ENCODE data around the gene IKBKG. TPM values are rescaled to one million over a fixed set of nuclear protein-coding genes. Genes with fewer than 3 reads are reported as not detected.
"Not testable (repeated sequence)": the region's sequence is repeated elsewhere in the genome, so short reads cannot be mapped to it uniquely, and the experiment has no call there.

Gene IKBKG, protein sequence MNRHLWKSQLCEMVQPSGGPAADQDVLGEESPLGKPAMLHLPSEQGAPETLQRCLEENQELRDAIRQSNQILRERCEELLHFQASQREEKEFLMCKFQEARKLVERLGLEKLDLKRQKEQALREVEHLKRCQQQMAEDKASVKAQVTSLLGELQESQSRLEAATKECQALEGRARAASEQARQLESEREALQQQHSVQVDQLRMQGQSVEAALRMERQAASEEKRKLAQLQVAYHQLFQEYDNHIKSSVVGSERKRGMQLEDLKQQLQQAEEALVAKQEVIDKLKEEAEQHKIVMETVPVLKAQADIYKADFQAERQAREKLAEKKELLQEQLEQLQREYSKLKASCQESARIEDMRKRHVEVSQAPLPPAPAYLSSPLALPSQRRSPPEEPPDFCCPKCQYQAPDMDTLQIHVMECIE
- total RNA-seq: 10 to 100 TPM; 34.2 to 35.0 TPM

DNA sequence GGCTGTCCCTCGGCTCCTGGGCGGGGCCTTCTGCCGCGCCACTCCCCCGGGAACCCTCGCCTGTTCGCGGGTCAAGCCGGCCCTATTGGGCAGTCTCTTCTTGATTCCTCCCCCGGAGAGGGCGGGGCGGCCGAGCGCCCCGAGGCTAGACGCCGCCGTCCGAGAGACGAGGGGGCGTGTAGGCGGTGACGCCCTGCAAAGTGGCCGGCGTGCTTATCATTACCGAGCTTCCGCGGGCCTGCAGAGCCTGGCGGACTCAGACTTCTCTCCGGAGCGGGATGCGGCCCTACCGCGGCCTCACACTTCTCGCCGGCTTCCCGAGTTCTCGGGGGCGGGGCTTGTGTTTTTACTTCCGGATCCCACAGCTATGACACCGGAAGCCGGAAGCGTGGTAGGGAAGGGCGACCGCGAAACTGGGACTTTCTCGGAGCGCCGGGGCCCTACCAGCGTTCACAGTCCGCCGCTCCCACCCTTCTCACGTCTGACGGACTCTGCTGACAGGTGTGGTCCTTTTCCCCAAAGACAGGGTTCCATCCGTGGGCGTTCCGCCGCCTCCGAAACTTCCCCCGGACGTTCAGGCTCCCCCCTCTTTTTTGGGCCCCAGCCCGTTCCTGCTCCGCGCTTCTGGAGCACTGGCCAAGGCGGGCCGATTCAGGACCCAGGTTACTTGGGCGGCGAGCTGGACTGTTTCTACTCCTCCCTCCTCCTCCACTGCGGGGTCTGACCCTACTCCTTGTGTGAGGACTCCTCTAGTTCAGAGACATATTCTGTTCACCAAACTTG lies at the start of gene IKBKG:
Gene IKBKG, plus strand, starts transcription at position 376 of the 783 bp plus-strand sequence. CDS start 4,383 bp downstream, outside the sequence.
- ATAC-seq (peak; percentile 86 to 89), DNase-seq (ENCODE audit: low spot score in 2 of 2) (peak; percentile 88 to 95)
- Mint-ChIP-seq H3K36me3 (peaks cover 11 to 19% of the 10 kb centered on the region in 2 donors), H3K9me3 (no peaks in the 10 kb centered on the region), H3K27ac (peak within 1 kb of the TSS; percentile 97 to 99)

DNA sequence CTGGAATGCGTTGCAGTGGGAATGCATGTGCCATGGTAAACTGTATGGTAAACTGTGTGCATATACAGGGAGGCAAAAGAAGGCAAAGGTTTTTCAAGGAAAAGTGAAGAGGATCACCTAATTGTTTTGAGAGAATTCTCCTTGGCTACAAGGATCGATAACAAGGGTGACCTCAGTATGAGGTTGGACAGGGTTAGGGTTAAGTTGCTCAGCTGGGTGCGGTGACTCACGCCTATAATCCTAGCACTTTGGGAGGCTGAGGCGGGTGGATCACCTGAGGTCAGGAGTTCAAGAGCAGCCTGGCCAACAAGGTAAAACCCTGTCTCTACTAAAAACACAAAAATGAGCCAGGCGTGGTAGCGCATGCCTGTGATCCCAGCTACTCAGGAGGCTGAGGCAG lies 46.0 kb upstream of the IKBKG start:
- peak in 1 of 2 donors; percentile 16 for ATAC-seq
- H3K36me3 Mint-ChIP-seq; H3K9me3 Mint-ChIP-seq; H3K27ac Mint-ChIP-seq; DNase-seq (ENCODE audit: low spot score in 2 of 2): not testable (repeated sequence)

DNA sequence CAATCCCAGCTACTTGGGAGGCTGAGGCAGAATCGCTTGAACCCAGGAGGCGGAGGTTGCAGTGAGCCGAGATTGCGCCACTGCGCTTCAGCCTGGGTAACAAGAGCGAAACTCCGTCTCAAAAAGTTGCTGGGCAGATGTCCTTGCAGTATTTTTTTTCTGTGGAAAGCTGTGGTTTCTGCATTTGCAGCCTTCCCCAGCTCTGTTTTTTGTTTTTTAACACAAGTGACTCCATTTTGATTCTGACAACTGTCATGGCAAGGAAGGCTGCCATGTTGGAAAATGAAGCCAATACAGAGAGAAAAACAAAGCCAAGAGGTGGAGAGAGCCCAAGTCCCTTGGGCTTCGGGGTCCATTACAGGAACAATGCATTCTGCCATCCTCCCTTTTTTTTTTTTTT lies 45.3 kb upstream of the IKBKG start:
- DNase-seq (ENCODE audit: low spot score in 2 of 2) (no peak), ATAC-seq (no peak)
- Mint-ChIP-seq H3K27ac (no peak overlapping the region), H3K9me3 (no peaks in the 10 kb centered on the region), H3K36me3 (no peaks in the 10 kb centered on the region)

DNA sequence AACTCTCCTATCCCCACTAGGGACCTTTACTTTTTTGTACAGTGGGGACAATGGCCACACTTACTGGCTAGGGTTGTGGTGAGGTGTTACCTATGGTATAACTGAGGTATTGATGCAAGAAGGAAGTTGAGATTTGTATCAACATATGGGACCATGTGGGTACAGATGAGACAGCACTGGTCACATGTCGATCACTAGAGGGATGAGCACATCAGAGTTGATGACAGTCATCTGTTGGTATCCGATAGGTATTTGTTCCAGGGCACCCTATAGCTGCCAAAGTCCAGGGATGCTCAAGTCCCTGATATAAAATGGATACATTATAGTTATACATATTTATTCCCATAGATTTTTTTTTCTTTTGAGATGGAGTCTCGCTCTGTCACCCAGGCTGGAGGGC lies 44.4 kb upstream of the IKBKG start:
- DNase-seq (ENCODE audit: low spot score in 2 of 2): no peak
- no peaks in the 10 kb centered on the region for H3K36me3 Mint-ChIP-seq
- no peak overlapping the region for H3K27ac Mint-ChIP-seq
- peak in 1 of 2 donors; percentile 26 for ATAC-seq
- no peaks in the 10 kb centered on the region for H3K9me3 Mint-ChIP-seq

DNA sequence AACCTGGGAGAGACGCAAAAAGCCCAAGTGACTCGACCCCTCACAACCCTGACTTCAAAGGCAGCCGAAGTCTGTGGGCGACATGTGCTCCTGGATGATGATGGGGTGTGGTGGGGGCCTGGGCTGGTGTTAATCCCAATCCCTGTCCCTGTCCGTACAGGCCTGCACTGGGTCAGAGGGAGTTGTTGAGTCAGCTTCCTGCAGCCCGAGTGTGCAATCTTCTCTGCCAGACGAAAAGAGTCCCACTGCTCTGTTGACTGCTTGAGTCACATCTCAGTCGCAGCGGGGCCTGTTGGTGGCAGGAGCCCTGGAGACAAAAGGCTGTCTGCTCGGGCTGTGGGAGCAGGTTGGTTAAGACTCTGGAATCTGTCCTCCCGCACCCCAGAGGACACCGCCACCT lies 41.7 kb upstream of the IKBKG start:
- DNase-seq (ENCODE audit: low spot score in 2 of 2): no peak
- Mint-ChIP-seq H3K27ac (no peak overlapping the region), H3K36me3 (peaks cover 7 to 10% of the 10 kb centered on the region in 2 donors), H3K9me3 (no peaks in the 10 kb centered on the region)
- no peak for ATAC-seq

DNA sequence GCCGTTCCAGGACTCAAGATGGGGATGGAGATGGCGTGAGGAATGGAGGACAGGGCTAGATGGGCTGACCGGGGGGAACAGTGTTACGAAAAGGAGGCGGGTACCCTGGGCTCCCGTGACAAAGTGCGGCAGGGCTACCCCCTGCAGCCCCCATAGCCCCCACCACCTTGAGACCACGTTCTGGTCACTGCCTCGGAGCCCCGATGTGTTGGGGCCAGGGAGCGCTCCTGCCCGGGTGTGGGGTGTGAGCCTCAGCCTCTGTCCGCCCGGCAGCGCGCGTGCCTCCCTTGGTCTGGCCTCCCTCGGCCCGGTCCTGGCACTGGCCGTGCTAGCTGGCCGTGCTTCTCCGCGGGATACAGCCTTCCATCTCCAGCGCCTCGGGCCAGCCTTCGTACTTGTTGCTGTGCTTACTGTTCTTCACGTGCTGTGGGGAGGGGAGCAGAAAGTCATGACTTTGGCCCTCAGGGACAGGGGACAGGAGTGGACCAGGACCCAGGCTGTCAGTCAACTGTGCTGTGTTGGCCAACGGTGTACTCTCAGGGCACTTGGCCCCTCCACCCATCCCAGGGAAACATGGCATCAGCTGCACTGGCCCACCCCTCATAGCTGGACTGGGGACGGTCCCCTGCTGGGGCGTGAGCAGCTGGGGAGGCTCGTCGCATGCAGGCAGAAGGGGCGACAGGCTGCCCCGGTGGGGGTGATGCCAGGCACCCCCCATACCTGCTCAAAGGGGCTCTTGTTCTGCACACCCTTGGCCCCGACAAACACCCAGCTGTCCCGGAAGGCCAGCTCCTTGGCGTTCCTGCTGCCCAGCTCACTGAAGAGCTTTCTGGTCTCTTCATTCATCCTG lies 40.7 kb upstream of the IKBKG start:
- no peak for DNase-seq (ENCODE audit: low spot score in 2 of 2)

DNA sequence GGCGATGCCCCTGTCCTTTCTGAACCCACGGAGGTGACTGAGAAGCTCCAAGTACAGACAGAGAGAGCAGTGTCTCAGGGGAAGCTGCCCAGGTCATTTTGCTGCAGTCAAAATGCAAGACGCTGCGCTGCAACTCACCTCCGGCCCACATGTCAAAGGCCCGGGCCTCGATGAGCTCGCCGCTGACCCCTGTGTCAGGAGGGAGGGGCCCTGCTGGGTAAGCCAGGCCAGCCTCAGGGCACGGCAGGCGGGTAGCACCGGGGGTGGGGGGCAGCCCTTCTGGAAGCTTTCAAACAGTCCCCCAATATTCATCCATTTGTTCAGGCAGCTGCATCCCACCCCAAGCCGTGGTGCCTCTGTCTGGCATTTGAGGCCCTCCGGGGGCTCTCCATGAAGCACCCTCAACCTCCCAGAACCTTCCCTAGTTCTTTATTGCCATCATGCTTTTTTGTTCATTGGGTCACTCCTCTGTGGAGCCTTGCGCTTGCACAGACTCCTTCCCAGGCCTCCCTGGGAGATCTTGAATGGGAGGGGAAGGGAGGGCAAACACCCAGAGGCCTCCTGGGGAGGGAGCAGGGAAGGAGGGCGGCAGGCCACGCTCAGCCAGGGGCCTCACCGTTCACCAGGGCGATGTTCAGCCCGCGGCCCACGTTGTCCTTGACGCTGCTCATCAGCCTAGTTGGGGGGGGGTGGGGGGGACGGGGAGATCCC lies 39.6 kb upstream of the IKBKG start:
- Mint-ChIP-seq H3K36me3 (peaks cover 7 to 10% of the 10 kb centered on the region in 2 donors), H3K9me3 (no peaks in the 10 kb centered on the region), H3K27ac (no peak overlapping the region)
- DNase-seq (ENCODE audit: low spot score in 2 of 2) (no peak), ATAC-seq (no peak)

More for the DNA sequence above, 40.7 kb upstream of the IKBKG start:
- ATAC-seq: no peak
- peaks cover 7 to 10% of the 10 kb centered on the region in 2 donors for H3K36me3 Mint-ChIP-seq
- no peaks in the 10 kb centered on the region for H3K9me3 Mint-ChIP-seq
- no peak overlapping the region for H3K27ac Mint-ChIP-seq

DNA sequence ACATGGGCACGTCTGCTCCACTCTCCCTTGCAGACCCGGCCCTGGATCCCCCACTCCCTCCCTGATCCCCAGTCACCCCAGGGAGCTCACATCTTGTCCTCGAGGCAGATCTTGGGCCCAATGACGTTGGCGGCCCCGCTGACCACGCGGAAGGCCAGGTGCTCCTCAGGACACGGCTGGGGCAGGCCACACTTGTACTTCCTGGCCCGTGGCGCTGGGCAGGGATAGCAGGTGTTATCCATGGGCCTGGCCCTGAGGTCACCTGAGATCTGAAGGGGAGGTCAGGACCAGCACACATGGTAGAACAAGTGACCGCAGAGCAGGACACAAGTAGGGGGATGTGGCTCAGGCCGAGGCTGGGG lies 39.1 kb upstream of the IKBKG start:
- DNase-seq (ENCODE audit: low spot score in 2 of 2) (no peak), ATAC-seq (no peak)
- peaks cover 7 to 10% of the 10 kb centered on the region in 2 donors for H3K36me3 Mint-ChIP-seq
- H3K9me3 Mint-ChIP-seq: no peaks in the 10 kb centered on the region
- peak overlapping the region; percentile 32 to 72 for H3K27ac Mint-ChIP-seq

DNA sequence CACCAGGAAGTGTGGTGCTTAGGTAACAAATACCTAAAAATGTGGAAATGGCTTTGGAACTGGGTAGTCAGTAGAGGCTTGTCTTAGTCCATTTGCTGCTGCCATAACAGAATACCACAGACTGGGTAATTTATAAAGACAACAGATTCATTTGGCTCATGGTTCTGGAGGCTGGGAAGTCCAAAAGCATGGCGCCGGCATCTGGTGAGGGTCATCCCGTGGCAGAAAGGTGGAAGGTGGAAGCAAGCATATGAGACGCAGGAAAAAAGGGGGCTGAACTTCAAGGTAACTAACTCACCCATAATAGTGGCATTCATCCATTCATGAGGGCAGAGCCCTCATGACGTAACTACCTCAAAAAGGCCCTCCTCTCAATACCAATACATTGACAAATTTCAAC lies 38.0 kb upstream of the IKBKG start:
- no peak for DNase-seq (ENCODE audit: low spot score in 2 of 2)
- peaks cover 10 to 15% of the 10 kb centered on the region in 2 donors for H3K36me3 Mint-ChIP-seq
- peak overlapping the region in 1 of 2 donors; percentile 32 for H3K27ac Mint-ChIP-seq
- no peaks in the 10 kb centered on the region for H3K9me3 Mint-ChIP-seq
- ATAC-seq: no peak

DNA sequence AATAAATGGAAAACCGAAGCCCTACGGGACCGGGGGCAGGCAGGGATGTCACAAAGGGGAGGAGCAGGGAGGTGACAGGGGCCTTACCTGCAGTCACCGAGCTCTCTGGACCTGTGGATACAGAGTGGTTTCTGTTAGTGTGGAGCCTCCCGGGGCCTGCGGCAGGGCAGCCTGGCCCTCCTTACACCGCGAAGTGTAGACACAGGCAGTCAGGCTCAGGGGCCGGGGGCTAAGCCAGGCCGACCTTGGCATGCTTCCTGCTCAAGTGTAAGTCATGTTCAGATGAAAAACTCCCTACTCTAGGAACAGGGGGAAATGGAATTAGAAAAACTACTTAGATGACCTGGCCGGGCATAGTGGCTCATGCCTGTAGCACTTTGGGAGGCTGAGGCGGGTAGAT lies 35.7 kb upstream of the IKBKG start:
- no peak for DNase-seq (ENCODE audit: low spot score in 2 of 2)
- Mint-ChIP-seq H3K27ac (peak overlapping the region; percentile 55), H3K9me3 (no peaks in the 10 kb centered on the region), H3K36me3 (peaks cover 16 to 21% of the 10 kb centered on the region in 2 donors)
- no peak for ATAC-seq

DNA sequence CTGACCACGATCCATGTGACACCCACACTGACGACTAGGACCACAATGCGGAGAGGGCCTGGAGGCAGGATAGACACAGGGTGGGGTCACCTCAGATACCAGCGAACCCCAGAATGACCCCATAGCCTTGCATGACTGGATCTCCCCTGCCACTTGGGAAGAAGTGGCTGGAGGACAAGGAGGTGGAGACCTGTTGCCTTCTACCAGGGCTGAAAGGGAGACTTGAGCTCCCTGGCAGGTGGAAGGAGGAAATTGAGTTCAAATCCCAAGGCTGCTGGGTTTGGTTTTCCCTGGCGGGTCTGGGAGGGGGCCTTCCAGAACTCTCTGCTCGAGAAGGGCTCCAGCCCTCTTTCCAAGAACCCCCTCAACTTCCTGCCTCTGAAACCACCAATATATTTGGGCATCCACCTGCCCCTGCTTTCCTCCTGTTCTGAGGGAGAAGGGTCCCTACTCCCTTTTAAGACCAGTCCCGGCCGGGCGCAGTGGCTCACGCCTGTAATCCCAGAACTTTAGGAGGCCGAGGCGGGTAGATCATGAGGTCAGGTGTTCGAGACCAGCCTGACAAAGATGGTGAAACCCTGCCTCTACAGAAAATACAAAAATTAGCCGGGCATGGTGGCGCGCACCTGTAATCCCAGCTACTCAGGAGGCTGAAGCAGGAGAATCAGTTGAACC lies 34.4 kb upstream of the IKBKG start:
- Mint-ChIP-seq H3K36me3 (peaks cover 16 to 21% of the 10 kb centered on the region in 2 donors), H3K9me3 (no peaks in the 10 kb centered on the region), H3K27ac (peak overlapping the region in 1 of 2 donors; percentile 80)
- ATAC-seq (no peak), DNase-seq (ENCODE audit: low spot score in 2 of 2) (no peak)

DNA sequence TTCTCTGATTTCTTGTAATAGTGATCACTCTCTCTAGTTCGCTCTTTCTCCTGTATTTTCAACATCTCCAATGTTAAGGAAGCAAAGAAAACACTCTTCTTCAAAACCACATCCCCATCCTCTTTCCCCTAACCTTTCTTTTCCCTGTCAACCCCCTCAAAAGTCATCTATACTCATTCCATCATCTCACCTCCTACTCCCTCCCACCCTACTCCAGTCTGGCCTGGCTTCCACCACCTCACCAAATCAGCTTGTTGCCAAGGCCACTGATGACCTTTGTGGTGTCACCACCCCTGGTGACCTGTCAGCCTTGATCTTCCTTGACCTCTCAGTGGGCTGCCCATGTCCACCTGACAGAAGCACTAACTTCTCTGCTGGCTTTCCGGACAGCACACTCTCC lies 33.7 kb upstream of the IKBKG start:
- Mint-ChIP-seq H3K27ac (peak overlapping the region; percentile 39 to 80), H3K9me3 (no peaks in the 10 kb centered on the region), H3K36me3 (peaks cover 16 to 21% of the 10 kb centered on the region in 2 donors)
- ATAC-seq (peak in 1 of 2 donors; percentile 19), DNase-seq (ENCODE audit: low spot score in 2 of 2) (no peak)

DNA sequence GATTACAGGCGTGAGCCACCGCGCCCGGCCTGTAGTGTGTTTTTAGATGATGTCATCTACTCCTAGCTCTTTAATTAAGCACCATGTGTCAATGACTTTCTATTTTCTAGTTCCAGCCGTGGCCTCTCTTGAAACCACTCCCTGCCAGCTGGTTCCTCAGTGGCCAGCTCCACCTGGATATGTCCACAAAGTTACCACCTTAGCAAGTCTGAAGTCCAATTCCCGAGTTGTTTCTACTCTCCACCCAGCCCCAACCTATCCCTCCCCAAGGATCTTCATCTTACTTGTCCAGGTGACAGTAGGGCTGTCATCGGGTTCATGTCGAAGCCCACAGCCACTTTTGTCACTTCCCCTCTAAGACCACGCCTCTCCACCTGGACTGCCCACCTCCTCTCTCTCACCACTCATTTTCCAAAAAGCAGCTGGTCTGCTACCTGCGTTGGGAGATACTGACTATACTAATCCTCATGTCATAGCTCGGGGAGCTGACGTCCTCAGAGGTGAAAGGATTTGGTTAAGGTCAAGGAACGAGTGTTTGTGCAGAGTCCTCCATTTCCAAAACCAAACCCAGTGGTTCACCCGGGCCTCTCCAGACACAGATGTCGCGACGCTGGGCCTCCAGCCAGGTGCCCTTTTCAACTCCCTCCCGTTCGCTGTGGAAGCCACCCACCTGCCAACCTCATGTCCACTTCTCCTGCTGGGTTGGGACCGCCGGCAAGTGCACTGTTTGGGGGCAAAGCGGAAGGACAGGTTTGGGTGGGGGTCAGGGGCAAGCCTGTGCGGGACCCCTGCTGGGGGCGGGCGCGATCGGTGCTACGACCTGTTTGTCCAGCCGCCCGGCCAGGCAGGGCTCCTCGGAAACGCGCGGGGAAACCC lies 32.1 kb upstream of the IKBKG start:
- Mint-ChIP-seq H3K36me3 (peaks cover 6 to 14% of the 10 kb centered on the region in 2 donors), H3K9me3 (no peaks in the 10 kb centered on the region), H3K27ac (peak overlapping the region; percentile 68 to 88)
- ATAC-seq (peak in 1 of 2 donors; percentile 21), DNase-seq (ENCODE audit: low spot score in 2 of 2) (peak in 1 of 2 donors; percentile 22)

DNA sequence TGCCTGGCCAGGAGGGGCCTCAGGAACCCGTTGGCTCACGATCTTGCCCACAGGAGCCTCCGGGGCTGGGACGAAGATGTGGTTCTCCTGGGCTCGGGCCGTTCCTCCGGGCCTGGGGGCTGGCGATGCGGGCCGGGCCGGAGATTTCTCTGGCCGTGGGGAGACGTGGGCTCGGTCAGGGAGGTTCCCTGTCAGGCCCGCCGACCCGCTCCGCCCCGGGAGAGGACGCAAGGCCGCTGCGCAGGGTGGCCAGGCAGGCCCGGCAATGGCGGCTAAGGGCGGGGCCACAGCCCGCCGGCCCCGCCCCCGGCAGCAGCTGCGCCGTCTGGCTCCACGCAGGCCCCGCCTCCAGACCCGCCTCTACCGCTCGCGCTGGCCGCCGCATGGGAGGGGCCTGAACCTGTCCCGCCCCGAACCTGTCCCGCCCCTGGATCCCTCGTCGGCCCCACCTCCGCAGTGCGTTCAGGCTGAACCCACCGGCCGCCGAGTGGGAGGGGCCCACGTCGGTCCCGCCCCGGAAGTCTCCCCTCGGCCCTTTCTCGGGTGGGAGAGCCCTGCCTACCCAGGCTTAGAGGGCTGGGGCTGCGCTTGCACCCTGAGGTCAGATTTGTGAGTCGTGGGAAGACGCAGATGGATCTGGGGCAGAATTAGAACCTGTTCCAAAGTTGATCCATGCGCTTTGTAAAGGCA lies 31.3 kb upstream of the IKBKG start, which contains the start of gene FAM3A:
Gene FAM3A, minus strand, starts transcription at position 267 of the 690 bp plus-strand sequence. CDS start 460 bp downstream, outside the sequence.
- peak; percentile 90 for DNase-seq (ENCODE audit: low spot score in 2 of 2)
- peaks cover 6 to 14% of the 10 kb centered on the region in 2 donors for H3K36me3 Mint-ChIP-seq
- peak; percentile 90 to 98 for ATAC-seq
- H3K27ac Mint-ChIP-seq: peak within 1 kb of the TSS; percentile 88 to 92
- H3K9me3 Mint-ChIP-seq: no peaks in the 10 kb centered on the region

Measured in activated naive CD4-positive, alpha-beta T cell treated with anti-CD3 and anti-CD28 coated beads, Interleukin-2, amount 50 U/mL, for 72 hours (primary cell).